NCI-H1694 treated with DMSO at 0.1 percent for 48 hours (cell line): Measurements from ENCODE around the gene CCDC141.
"Not testable (repeated sequence)": the region's sequence is repeated elsewhere in the genome, so short reads cannot be mapped to it uniquely, and the experiment has no call there.

Experiments used
- DNase-seq: peaks from one replicate; lab custom pipeline; 2025; lab: John Stamatoyannopoulos, UW

CCDC141 gene, protein sequence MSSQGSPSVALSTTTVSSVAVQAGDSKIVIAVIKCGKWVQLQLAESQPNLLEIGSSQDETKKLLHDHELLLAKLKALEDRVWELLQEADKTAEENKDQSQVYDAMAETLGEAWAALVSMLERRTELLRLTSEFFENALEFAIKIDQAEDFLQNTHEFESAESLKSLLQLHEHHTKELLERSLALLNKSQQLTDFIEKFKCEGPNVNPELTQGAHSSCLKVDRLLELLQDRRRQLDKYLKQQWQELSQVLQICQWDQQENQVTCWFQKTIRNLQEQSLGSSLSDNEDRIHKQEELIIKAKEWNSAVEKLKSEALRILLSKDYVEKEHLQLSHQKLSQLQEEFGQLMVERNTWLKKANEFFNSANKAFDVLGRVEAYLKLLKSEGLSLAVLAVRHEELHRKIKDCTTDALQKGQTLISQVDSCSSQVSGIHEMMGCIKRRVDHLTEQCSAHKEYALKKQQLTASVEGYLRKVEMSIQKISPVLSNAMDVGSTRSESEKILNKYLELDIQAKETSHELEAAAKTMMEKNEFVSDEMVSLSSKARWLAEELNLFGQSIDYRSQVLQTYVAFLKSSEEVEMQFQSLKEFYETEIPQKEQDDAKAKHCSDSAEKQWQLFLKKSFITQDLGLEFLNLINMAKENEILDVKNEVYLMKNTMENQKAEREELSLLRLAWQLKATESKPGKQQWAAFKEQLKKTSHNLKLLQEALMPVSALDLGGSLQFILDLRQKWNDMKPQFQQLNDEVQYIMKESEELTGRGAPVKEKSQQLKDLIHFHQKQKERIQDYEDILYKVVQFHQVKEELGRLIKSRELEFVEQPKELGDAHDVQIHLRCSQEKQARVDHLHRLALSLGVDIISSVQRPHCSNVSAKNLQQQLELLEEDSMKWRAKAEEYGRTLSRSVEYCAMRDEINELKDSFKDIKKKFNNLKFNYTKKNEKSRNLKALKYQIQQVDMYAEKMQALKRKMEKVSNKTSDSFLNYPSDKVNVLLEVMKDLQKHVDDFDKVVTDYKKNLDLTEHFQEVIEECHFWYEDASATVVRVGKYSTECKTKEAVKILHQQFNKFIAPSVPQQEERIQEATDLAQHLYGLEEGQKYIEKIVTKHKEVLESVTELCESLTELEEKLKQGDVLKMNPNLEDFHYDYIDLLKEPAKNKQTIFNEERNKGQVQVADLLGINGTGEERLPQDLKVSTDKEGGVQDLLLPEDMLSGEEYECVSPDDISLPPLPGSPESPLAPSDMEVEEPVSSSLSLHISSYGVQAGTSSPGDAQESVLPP (N-terminal part only)

DNA sequence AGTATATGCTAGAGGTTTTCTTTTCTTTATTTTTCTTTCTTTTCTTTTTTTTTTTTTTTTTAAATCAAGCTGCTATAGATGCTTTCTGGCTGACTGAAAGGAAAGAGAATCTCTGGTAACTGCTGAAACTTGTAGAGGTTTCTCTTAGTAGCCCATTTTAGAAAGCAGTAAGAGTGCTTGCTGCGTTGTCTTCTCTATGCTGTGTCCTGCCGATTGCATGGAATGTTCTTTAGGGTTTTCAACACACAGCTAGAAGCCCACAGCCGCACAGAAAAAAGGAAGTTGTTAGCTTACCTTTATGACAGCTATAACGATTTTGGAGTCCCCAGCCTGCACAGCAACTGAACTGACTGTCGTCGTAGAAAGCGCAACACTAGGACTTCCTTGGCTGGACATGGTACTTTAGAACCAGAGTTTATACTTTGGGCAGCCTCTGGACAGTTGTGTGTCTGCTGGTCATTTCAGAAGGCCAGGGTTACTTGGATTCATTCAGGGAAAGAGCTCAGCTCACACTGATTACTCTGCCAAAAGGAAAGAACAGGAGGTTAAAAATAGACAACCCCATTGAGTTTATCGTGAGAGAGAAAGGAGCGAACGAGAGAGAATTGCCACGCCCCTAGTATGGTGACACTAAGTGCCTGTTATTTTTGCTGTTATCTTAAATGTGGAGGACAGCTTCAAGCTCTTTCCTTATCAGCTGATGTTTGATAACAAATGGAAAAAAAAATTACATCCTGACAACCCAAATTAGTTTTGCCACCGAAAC, at the start of gene CCDC141:
Gene CCDC141, minus strand, starts transcription at position 592 of the 766 bp plus-strand sequence. Its CDS starts 196 bp downstream, at position 396.
- DNase-seq, result no peak

DNA sequence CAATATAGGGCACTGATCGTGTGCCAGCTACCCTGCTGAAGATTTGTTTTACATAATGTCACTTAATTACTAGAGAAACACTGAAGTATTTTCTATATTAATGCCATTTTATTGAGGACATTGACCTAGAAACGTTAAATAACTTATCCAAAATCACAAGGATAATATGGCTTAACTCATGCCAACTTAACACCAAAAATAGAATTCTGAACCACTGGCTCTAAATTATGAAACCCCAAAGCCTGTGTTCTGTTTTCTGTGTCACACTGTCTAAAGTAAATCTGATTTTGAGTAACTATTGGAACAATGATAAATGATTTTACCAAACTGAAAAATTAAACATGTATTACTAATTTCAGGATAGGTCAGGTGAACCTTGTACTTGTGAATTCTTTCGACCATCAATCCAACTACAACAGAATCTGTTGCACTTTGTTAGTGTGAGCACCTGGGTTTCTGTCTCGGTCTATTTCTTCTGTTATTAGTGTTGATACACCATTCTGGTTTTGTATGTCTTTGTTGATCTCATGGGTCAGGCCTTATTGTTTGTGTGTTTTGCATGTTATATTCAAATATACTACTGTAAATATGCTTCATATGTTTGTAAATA, 48.2 kb upstream of the CCDC141 start:
- no peak for DNase-seq

DNA sequence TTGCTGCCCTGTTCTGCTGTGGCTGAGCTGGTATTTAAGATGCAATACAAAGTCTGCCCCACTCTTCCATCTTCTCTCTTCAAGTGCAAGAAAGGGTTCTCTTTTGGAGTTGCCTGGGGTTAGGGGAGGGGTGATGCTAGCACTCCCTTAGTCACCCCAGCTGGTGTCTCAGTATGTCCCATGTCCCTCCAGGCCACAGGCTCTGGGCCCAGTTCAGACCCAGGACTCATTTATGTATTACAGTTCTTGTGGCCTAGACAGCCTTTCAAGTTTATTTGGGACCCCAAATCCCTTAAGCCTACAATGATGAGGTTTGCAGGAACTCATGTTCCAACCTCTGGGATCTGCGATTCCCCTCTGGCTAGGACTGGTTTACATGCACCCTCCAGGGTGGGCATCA, 47.2 kb upstream of the CCDC141 start:
- no peak for DNase-seq

DNA sequence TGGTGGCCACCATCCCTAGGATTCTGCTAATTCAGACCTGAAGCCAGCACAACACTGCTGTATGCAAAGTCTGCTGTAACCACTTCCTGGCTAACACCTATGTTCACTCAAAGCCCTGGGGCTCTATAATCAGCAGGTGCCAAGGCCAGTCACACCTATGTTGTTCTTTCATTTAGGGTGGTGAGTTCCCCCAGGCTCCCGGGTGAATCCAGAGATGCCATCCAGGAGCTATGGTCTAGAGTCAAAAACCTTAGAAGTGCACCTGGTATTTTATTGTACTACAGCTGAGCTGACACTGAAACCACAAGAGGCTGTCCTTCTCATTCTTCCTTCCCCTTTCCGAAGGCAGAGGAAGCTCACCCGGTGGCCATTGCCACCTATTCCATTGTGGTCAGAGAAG, 46.2 kb upstream of the CCDC141 start:
- DNase-seq, result no peak

DNA sequence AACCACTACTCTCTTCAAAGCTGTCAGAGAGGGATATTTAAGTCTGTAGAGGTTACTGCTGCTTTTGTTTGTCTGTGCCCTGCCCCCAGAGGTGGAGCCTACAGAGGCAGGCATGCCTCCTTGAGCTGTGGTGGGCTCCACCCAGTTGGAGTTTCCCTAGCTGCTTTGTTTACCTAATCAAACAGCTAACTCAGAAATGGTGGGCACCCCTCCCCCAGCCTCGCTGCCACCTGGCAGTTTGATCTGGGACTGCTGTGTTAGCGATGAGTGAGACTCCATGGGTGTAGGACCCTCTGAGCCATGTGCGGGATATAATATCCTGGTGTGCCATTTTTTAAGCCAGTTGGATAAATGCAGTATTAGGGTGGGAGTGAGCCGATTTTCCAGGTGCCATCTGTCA, 43.0 kb upstream of the CCDC141 start:
- DNase-seq, result not testable (repeated sequence)

DNA sequence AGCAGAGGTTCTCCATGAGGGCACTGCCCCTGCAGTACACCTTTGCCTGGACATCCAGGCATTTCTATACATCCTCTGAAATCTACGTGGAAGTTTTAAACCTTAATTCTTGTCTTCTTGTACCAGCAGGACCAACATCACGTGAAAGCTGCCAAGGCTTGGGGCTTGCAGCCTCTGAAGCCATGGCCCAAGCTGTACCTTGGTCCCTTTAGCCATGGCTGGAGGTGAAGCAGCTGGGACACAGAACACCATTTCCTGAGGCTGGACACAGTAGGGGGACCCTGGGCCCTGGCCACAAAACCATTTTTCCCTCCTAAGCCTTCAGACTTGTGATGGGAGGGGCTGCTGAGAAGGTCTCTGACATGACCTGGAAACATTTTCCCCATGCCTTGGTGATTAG, 32.8 kb upstream of the CCDC141 start:
- DNase-seq, result no peak

DNA sequence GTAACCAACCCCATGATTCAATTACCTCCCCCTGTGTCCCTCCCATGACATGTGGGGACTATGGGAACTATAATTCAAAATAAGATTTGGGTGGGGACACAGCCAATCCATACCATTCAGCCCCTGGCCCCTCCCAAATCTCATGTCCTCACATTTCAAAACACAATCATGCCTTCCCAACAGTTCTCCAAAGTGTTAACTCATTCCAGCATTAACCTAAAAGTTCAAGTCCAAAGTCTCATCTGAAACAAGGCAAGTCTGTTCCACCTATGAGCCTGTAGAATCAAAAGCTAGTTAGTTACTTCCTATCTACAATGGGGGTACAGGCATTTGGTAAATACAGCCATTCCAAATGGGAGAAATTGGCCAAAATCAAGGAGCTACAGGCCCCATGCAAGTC, 32.0 kb upstream of the CCDC141 start:
- DNase-seq, result no peak

DNA sequence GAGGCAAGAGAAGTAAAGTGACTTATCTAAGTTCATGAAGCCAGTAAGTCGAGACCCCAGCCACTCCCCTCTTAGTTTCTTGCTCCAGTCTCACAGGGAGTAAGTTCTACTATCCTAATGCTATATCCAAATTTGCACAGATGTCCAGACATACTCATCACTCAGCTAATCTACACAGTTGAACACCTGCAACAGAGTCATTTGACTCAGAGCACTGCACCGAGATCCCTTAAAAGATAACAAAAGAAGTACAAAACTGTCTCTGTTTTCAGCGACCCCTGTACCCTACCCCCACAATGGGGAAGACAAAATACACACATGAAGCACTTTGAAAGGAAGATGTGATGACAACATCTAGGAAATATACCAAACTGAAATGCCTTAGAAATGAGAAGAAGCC, 22.6 kb upstream of the CCDC141 start:
- DNase-seq, result no peak

DNA sequence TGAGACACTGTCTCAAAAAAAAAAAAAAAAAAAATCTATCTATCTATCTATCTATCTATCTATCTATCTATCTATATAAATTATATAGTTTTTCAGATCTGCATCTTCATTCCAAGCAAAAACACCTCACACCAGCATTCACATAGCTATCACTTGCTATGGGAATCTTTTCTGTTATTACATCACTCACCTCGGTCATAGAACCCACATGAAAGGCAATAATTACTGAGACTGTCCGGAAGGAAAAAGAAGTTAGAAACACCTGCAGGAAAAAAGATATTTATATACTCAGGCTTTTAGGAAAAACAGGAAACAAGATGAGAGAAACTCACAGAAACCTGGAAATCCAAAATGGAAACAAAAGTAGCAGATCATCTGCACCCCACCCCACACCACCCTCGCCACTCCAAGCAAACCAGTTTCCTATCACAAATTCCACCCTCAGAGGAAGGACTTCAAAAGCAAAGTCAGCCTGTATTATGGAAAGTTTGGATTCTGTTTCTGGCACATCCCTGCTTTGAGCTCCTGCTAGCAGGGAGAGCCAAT, 21.9 kb upstream of the CCDC141 start:
- no peak for DNase-seq

DNA sequence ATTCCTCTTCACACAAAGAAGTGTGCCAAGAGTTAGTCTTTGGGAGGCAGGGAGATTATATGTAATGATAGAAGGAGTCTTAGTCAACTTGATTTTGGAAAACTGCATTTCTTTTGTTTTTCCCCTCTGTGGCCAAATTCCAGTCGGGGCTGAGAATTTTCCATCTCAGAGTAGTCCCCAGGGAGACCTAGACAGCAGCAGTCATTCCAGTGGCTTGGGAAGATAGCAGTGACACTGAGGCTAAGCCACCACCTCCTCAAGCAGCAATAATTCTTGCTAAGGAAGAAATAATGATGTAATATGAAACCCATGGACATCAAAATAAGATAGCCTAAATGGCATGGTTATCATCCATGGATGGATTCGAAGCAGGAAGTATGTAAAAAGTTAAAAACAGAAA, 21.0 kb upstream of the CCDC141 start:
- DNase-seq, result no peak

DNA sequence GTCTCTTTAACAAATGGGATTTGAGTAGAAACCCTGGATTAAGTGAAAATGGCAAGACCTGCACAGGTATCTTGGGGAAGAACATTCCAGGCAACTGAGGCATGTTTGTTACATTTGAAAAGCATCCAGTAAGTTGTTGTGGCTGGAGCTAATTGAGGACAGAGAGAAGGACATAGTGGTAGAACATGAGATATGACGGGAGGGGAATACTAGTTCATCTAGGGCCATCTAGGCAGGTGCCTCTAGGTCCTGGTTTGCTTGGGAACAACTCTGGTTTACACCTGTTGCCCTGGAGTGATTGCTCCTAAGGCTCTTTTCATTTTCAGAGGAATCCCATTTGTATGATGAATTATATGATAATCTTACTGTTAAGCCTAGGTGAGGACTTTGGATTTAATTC, 19.7 kb upstream of the CCDC141 start:
- DNase-seq, result no peak

DNA sequence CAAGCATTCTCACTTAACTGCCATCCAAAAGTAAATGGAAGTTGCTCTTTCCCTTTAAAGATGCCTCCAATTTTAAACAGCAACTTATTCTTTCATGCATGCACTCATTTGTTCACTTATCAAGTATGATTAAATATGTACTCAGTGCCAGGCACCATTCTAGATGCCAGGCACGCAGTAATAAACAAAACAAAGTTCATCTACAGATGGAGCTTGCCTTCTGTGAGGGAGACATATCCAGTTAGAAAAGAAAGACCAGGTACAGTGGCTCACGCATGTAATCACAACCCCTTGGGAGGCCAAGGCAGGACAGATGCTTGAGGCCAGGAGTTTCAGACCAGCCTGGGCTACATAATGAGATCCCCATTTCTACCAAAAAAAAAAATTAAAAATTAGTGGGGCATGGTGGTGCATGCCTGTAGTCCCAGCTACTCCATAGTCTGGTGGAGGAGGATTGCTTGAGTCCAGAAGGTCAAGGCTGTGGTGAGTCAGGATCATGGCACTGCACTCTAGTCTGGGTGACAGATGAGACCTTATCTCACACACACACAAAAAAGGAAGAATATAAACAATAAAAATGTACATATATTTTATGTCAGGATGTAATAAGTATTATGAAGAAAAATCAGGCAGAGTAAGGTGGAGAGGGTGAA, 19.2 kb upstream of the CCDC141 start:
- DNase-seq, result no peak

DNA sequence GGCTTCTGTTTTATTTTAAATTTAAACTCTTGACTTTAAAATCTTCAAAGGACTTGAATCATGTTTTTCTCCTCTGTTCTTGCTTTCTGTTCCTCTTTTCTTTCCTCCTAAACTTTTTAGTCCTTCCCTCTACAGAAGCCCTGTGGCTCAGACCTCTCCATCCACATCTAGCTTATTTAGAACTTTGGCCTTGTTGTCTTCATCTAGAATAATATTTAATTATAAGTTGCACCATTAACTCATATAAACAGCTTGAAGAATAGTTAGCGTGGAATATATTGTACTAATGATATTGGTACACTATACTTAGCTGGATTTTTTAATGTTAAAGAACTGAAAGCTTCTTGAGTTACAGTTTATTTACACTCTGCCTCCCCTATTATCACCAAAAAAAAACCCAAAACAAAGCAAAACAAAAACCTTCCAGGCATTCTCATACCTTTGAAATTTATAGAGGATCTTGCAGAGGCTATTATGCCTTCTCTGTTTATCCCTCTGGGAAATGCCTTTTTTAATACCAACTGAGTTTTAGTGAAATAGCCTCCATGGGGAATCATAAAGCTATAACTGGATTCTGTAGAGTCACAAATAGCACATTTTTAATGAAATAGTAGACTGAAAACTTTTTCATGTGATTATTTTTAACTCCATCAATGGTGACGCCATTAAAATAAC, 9.2 kb upstream of the CCDC141 start:
- DNase-seq, result no peak

DNA sequence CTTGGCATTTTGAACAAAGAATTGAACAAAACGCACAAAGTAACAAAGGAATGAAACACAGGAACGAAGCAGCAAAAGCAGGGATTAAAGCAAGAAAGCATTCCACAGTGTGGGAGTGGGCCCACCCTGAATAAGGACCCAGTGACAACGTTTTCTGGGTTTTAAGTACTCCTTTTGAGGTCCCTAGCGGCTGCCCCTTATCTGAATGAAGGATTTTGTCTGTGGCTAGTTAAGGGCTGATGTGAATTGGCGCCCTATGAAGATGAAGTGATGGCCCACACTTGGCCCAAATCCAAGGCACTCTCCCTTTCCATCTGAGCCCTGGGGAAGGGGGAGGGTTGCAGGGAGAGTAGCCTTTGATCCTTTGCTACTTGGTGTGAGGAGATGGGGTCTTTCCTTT, 7.8 kb upstream of the CCDC141 start:
- no peak for DNase-seq

DNA sequence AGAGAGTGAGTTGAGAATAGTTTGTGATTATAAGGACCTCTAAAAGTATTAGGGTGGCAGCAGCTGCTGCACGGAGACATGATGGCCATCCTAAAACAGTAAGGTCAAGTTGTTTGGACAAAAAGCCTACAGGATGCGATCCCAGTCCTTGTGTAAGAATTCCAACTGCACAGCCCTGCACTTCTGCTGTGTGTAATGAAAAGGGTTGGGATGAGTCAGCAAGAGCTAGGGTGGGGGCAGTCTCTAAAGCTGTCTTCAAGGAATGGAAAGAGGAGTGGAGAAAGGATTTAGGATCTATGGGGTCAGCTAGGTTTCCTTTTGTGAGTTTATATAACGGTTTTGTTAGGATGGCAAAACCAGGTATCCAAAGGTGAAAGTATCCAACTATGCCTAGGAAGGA, 3.6 kb upstream of the CCDC141 start:
- not testable (repeated sequence) for DNase-seq

DNA sequence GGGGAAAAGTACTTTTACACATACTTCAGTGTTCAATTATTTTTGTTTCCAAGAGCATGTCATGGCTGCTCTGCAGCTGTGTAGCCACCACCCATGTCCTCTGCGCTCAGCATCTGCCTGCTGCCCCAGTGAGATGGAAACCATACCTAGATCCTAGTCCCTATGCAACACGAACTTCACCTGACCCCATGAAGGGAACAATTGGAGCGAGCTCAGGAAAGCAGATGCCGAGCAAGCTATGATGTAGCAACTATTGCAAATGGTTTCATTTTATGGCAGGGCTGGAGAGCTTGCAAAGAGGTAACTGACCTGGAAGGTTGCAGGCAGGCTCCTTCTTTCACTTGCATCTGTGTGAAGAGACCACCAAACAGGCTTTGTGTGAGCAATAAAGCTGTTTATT, 1.3 kb upstream of the CCDC141 start:
- DNase-seq, result no peak

DNA sequence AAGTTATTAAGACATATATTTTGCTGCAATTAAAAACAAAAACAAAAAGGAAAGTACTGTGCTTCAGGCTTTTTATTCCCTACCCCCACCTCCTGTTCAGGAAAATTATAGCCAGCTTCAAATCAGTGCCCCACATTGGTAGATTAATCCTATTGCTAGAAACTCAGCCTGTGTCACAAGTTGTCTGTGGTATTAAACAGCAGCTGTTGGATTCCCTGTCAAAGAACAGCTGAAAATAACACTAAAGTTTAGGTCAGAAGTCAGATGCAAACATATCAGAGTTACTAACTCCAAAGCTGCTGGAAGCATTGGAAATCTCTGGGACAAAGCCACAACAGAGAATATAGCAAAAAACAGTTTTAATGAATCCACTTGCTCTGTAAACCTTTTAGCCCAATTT, 818 bp upstream of the CCDC141 start:
- DNase-seq, result no peak

DNA sequence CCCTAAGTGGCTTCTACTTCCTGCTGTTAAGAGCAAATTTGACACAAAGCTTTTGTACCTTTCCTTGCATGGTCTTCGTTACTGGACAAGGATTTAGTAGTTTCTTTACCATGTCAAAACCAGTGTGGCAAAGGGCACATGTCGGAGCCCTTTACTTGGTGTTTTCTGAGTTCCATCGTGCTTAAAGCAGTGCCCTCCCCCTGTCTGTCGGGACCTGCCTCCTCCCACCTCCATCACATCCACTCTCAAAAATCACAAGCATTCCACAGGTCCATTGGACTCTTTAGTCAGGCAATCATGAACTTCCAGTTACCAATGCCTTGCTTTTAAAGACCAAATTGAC, 763 bp downstream of the CCDC141 start:
- no peak for DNase-seq

DNA sequence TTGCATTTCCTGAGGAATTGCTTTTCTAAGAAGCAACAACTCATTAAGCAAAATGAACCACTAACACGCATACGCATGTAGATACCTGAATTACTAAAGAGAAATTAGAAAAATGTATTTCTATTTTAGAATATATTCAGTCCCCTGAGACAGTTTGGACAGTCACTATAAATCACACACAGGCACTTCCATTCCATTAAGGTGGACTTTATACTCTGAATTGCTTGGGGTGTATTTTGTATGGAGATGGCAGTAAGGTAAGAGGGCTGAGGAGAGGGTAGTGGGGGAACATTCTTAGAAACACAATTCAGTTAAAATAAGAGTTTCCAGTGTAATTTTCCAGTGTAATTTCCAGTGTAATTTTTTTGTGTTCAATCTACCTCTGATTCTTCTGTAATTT, 1.8 kb downstream of the CCDC141 start:
- DNase-seq, result no peak

DNA sequence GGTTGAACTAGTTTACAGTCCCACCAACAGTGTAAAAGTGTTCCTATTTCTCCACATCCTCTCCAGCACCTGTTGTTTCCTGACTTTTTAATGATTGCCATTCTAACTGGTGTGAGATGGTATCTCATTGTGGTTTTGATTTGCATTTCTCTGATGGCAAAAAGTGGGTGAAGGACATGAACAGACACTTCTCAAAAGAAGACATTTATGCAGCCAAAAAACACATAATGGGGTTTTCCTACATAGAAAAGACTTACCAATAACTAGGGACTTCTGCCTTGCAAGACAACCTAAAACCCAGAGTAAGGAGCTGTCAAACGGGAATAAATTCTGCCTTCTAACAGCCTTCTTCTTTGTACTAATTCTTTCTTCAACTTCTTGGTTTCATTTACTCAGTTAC, 4.3 kb downstream of the CCDC141 start:
- not testable (repeated sequence) for DNase-seq
